GM23248 (cell line): ENCODE measurements around the gene ZNF43.

ENCODE experiments used
- EZH2 ChIP-seq: fragments of 200-600 bp; sonication (generic); IDR thresholded peaks from 2 replicates; pipeline ENCODE4 v1.6.1; 2018; ENCODE audit warnings: antibody characterized with exemption, mild to moderate bottlenecking; ENCODE audit not compliant: insufficient read depth, poor library complexity, severe bottlenecking
- EZH2phosphoT487 ChIP-seq: fragments of 200-600 bp; sonication (generic); IDR thresholded peaks from 2 replicates; pipeline ENCODE4 v1.6.1; 2018; ENCODE audit warnings: antibody characterized with exemption, moderate library complexity, mild to moderate bottlenecking, low read depth; ENCODE audit not compliant: insufficient read depth

DNA sequence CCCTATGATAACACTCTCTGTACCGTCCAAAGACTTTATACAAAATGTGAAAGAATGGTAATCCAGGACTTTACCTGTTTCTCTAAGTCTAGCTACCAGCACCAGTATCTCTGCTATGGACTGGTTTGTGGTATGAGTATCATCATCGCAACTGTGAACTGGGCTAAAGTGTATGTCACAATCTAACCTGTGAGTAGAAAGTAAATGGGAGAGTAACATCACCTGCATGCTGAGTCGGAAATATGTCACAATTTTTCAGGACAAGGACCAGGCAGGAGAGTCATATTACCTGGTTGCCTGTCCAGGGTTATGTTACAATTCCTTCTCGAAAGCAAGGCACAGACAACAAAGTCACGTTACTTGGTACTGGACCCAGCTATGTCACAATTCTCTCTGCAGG, 5.1 kb upstream of the ZNF43 start:
- TF ChIP-seq EZH2 (no peak), EZH2phosphoT487 (no peak)
